ENCODE data around the gene SPAG5.

SPAG5 gene

DNA sequence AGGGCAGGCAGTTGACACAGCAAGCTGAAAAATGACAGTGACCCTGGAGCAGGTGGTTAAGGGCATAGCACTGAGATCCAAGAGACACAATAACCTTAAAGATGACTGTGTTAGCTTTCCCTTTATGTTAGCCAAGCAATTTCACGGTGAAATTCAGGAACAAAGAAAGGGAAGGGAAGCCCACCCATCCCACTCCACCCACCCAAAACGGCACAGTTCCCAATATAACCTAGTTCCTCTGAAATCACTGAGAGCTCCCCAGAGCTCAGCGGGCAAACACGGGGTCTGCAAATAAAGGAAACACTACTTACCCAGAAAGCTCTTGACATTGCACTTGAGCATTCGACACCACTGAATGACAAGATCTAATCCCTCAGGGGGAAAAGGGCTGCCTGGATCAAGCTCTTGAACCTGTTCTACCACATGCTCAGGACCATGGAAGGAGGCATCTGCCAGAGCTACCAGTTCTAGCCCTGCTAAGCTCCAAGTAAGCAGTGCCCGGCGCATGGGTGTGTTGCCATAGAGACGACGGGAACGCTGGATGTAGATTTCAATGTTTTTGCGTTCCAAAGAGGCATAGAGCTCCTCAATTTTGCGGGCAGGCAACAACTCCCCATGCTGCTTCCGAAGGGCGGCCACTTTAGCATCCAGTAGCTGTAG is 35.5 kb upstream of the SPAG5 start:
- no peaks in the 10 kb centered on the region for H3K4me1 ChIP-seq (ENCODE audit: control insufficient read depth in 5 of 5, insufficient read depth in 5 of 5, low read length in 5 of 5)
- no peak overlapping the region for H3K27ac ChIP-seq (ENCODE audit: low read depth, low read length)
- no peak overlapping the region for H3K4me3 ChIP-seq (ENCODE audit: low read depth in 1 of 5, low read length in 5 of 5)
- no peak overlapping the region for H3K9ac ChIP-seq (ENCODE audit: low read length in 5 of 5)
- H3K9me3 ChIP-seq (ENCODE audit: control insufficient read depth in 5 of 5, low read length in 5 of 5): no peaks in the 10 kb centered on the region
- no peaks in the 10 kb centered on the region for H3K27me3 ChIP-seq (ENCODE audit: control insufficient read depth in 5 of 5, insufficient read depth in 4 of 5, low read length in 5 of 5)
- H3K36me3 ChIP-seq (ENCODE audit: control insufficient read depth in 5 of 5, insufficient read depth in 5 of 5, low read length in 5 of 5): peaks cover 37 to 99% (median 96%) of the 10 kb centered on the region in 5 donors

DNA sequence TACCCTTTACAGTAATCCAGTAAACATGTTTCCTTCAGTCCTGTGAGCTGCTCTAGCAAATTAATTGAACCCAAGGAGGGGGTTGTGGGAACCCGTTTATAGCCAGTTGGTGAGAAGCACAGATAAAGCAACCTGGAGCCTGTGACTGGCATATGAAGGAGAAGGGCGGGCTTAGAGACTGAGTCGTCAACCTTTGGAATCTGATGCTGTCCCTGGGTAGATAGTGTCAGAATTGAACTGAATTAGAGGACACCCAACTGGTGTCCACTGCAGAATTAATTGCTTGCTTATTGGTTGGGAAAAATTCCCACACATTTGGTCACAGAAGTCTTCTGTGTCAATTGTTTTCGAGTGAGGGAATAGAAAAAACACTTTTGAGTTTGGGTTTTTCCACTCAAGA is 28.0 kb upstream of the SPAG5 start:
- Histone ChIP-seq H3K4me3 (ENCODE audit: low read depth in 1 of 5, low read length in 5 of 5) (no peak overlapping the region), H3K9ac (ENCODE audit: low read length in 5 of 5) (no peak overlapping the region), H3K27me3 (ENCODE audit: control insufficient read depth in 5 of 5, insufficient read depth in 4 of 5, low read length in 5 of 5) (no peaks in the 10 kb centered on the region), H3K36me3 (ENCODE audit: control insufficient read depth in 5 of 5, insufficient read depth in 5 of 5, low read length in 5 of 5) (peaks cover 35 to 84% (median 70%) of the 10 kb centered on the region in 5 donors), H3K4me1 (ENCODE audit: control insufficient read depth in 5 of 5, insufficient read depth in 5 of 5, low read length in 5 of 5) (no peaks in the 10 kb centered on the region), H3K27ac (ENCODE audit: low read depth, low read length) (no peak overlapping the region), H3K9me3 (ENCODE audit: control insufficient read depth in 5 of 5, low read length in 5 of 5) (no peaks in the 10 kb centered on the region)

DNA sequence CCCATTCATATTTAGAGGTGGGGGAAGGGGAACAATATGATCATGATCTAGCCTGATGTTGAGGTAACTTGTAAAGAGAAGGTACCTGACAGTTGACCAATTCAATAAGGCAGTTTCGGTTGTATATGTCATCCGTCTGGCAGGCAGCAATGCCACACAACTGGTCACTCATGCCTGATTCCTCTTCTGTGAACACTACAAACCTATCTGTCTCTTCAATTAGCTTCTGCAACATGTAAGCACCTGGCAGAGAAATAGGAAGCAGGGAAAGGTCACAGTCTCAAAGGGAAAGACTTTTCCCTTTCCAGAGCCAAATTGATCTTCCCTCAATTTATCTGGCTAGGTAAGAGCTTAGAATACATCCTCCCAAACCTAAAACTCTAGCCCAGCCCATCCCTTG is 25.3 kb upstream of the SPAG5 start:
- H3K36me3 ChIP-seq (ENCODE audit: control insufficient read depth in 5 of 5, insufficient read depth in 5 of 5, low read length in 5 of 5): peaks cover 49 to 88% (median 75%) of the 10 kb centered on the region in 5 donors
- no peak overlapping the region for H3K27ac ChIP-seq (ENCODE audit: low read depth, low read length)

GRCh38 chr17:28623696-28624095 is 24.9 kb upstream of the SPAG5 start:
- Histone ChIP-seq H3K9me3 (ENCODE audit: control insufficient read depth in 5 of 5, low read length in 5 of 5) (no peaks in the 10 kb centered on the region), H3K4me1 (ENCODE audit: control insufficient read depth in 5 of 5, insufficient read depth in 5 of 5, low read length in 5 of 5) (no peaks in the 10 kb centered on the region), H3K27ac (ENCODE audit: low read depth, low read length) (no peak overlapping the region), H3K36me3 (ENCODE audit: control insufficient read depth in 5 of 5, insufficient read depth in 5 of 5, low read length in 5 of 5) (peaks cover 53 to 92% (median 80%) of the 10 kb centered on the region in 5 donors), H3K9ac (ENCODE audit: low read length in 5 of 5) (no peak overlapping the region), H3K27me3 (ENCODE audit: control insufficient read depth in 5 of 5, insufficient read depth in 4 of 5, low read length in 5 of 5) (no peaks in the 10 kb centered on the region), H3K4me3 (ENCODE audit: low read depth in 1 of 5, low read length in 5 of 5) (no peak overlapping the region)

More for the DNA sequence above, 25.3 kb upstream of the SPAG5 start:
- no peak overlapping the region for H3K9ac ChIP-seq (ENCODE audit: low read length in 5 of 5)
- H3K4me1 ChIP-seq (ENCODE audit: control insufficient read depth in 5 of 5, insufficient read depth in 5 of 5, low read length in 5 of 5): no peaks in the 10 kb centered on the region
- no peaks in the 10 kb centered on the region for H3K27me3 ChIP-seq (ENCODE audit: control insufficient read depth in 5 of 5, insufficient read depth in 4 of 5, low read length in 5 of 5)
- no peaks in the 10 kb centered on the region for H3K9me3 ChIP-seq (ENCODE audit: control insufficient read depth in 5 of 5, low read length in 5 of 5)
- no peak overlapping the region for H3K4me3 ChIP-seq (ENCODE audit: low read depth in 1 of 5, low read length in 5 of 5)

- H3K9me3 ChIP-seq (ENCODE audit: control insufficient read depth in 5 of 5, low read length in 5 of 5): no peaks in the 10 kb centered on the region
- H3K27me3 ChIP-seq (ENCODE audit: control insufficient read depth in 5 of 5, insufficient read depth in 4 of 5, low read length in 5 of 5): no peaks in the 10 kb centered on the region
- no peak overlapping the region for H3K9ac ChIP-seq (ENCODE audit: low read length in 5 of 5)
- no peak overlapping the region for H3K4me3 ChIP-seq (ENCODE audit: low read depth in 1 of 5, low read length in 5 of 5)
- peaks cover 61 to 93% (median 84%) of the 10 kb centered on the region in 5 donors for H3K36me3 ChIP-seq (ENCODE audit: control insufficient read depth in 5 of 5, insufficient read depth in 5 of 5, low read length in 5 of 5)
- H3K4me1 ChIP-seq (ENCODE audit: control insufficient read depth in 5 of 5, insufficient read depth in 5 of 5, low read length in 5 of 5): no peaks in the 10 kb centered on the region
- no peak overlapping the region for H3K27ac ChIP-seq (ENCODE audit: low read depth, low read length)
Measured at GRCh38 chr17:28622186-28622585, 23.4 kb upstream of the SPAG5 start.

DNA sequence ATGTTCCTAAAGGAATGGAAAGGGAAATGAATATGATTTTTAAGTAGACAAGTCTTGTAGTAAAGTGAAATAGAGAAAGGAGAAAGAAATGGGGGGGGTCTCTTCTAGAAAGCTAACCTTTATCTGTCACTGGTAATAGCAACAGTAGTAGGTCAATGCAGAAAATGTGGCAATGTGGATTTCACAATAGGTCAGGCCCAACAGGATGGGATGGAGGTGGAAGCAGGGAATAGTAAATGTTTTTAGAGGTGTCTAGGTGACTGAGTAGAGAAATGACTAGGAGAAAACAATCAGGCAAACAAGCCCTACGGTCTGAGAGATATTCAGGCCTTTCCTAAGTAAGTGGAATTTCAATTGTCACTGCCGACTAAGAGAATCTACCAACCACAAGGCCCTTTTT is 21.2 kb upstream of the SPAG5 start:
- Histone ChIP-seq H3K9ac (ENCODE audit: low read length in 5 of 5) (no peak overlapping the region), H3K36me3 (ENCODE audit: control insufficient read depth in 5 of 5, insufficient read depth in 5 of 5, low read length in 5 of 5) (peaks cover 68 to 100% (median 94%) of the 10 kb centered on the region in 5 donors), H3K4me3 (ENCODE audit: low read depth in 1 of 5, low read length in 5 of 5) (no peak overlapping the region), H3K27me3 (ENCODE audit: control insufficient read depth in 5 of 5, insufficient read depth in 4 of 5, low read length in 5 of 5) (no peaks in the 10 kb centered on the region), H3K27ac (ENCODE audit: low read depth, low read length) (no peak overlapping the region), H3K4me1 (ENCODE audit: control insufficient read depth in 5 of 5, insufficient read depth in 5 of 5, low read length in 5 of 5) (no peaks in the 10 kb centered on the region), H3K9me3 (ENCODE audit: control insufficient read depth in 5 of 5, low read length in 5 of 5) (no peaks in the 10 kb centered on the region)

GRCh38 chr17:28618464-28618863 is 19.6 kb upstream of the SPAG5 start:
- Histone ChIP-seq H3K4me3 (ENCODE audit: low read depth in 1 of 5, low read length in 5 of 5) (no peak overlapping the region), H3K36me3 (ENCODE audit: control insufficient read depth in 5 of 5, insufficient read depth in 5 of 5, low read length in 5 of 5) (peaks cover 58 to 99% (median 95%) of the 10 kb centered on the region in 5 donors), H3K27ac (ENCODE audit: low read depth, low read length) (no peak overlapping the region), H3K9ac (ENCODE audit: low read length in 5 of 5) (no peak overlapping the region), H3K9me3 (ENCODE audit: control insufficient read depth in 5 of 5, low read length in 5 of 5) (no peaks in the 10 kb centered on the region), H3K4me1 (ENCODE audit: control insufficient read depth in 5 of 5, insufficient read depth in 5 of 5, low read length in 5 of 5) (no peaks in the 10 kb centered on the region), H3K27me3 (ENCODE audit: control insufficient read depth in 5 of 5, insufficient read depth in 4 of 5, low read length in 5 of 5) (no peaks in the 10 kb centered on the region)

GRCh38 chr17:28616281-28616680 is 17.5 kb upstream of the SPAG5 start:
- Histone ChIP-seq H3K27me3 (ENCODE audit: control insufficient read depth in 5 of 5, insufficient read depth in 4 of 5, low read length in 5 of 5) (no peaks in the 10 kb centered on the region), H3K9me3 (ENCODE audit: control insufficient read depth in 5 of 5, low read length in 5 of 5) (no peaks in the 10 kb centered on the region), H3K4me1 (ENCODE audit: control insufficient read depth in 5 of 5, insufficient read depth in 5 of 5, low read length in 5 of 5) (peaks cover 0 to 4% (median 0%) of the 10 kb centered on the region in 5 donors), H3K36me3 (ENCODE audit: control insufficient read depth in 5 of 5, insufficient read depth in 5 of 5, low read length in 5 of 5) (peaks cover 39 to 87% (median 76%) of the 10 kb centered on the region in 5 donors), H3K4me3 (ENCODE audit: low read depth in 1 of 5, low read length in 5 of 5) (no peak overlapping the region), H3K9ac (ENCODE audit: low read length in 5 of 5) (no peak overlapping the region), H3K27ac (ENCODE audit: low read depth, low read length) (no peak overlapping the region)

- Histone ChIP-seq H3K36me3 (ENCODE audit: control insufficient read depth in 5 of 5, insufficient read depth in 5 of 5, low read length in 5 of 5) (peaks cover 39 to 86% (median 74%) of the 10 kb centered on the region in 5 donors), H3K9ac (ENCODE audit: low read length in 5 of 5) (no peak overlapping the region), H3K27ac (ENCODE audit: low read depth, low read length) (no peak overlapping the region), H3K9me3 (ENCODE audit: control insufficient read depth in 5 of 5, low read length in 5 of 5) (no peaks in the 10 kb centered on the region), H3K4me1 (ENCODE audit: control insufficient read depth in 5 of 5, insufficient read depth in 5 of 5, low read length in 5 of 5) (peaks cover 0 to 4% (median under 1%) of the 10 kb centered on the region in 5 donors), H3K27me3 (ENCODE audit: control insufficient read depth in 5 of 5, insufficient read depth in 4 of 5, low read length in 5 of 5) (no peaks in the 10 kb centered on the region), H3K4me3 (ENCODE audit: low read depth in 1 of 5, low read length in 5 of 5) (no peak overlapping the region)
Measured at GRCh38 chr17:28615260-28615940, 16.6 kb upstream of the SPAG5 start.

DNA sequence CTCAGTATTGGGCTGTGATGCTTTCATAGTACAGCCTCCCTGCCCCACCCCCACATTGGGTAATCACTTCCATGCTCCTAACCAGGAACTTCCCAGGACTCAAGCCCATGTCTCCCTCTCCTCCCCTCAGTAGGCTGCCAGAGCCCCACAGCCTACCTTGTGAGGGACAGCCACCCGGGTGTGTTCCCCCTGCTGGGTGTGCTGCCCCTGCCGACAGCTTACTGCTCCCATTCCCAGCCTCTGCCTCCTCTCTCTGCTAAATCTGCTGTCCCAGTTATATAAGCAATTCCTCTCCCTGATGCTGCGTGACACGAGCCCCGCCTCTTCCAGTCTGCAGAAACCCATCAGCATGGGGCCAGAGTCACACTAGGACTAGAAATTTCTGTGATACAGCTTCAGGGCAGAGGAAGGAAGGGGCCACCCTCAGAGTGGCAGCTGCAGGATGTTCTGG is 15.1 kb upstream of the SPAG5 start, which contains the start of gene RSKR:
TSS of gene RSKR (minus strand) at position 255 of the 451 bp plus-strand sequence. CDS start at position 231, 24 bp downstream.
- H3K36me3 ChIP-seq (ENCODE audit: control insufficient read depth in 5 of 5, insufficient read depth in 5 of 5, low read length in 5 of 5): peaks cover 29 to 76% (median 60%) of the 10 kb centered on the region in 5 donors
- no peak within 1 kb of the TSS for H3K9ac ChIP-seq (ENCODE audit: low read length in 5 of 5)
- no peaks in the 10 kb centered on the region for H3K27me3 ChIP-seq (ENCODE audit: control insufficient read depth in 5 of 5, insufficient read depth in 4 of 5, low read length in 5 of 5)
- H3K4me3 ChIP-seq (ENCODE audit: low read depth in 1 of 5, low read length in 5 of 5): no peak within 1 kb of the TSS
- H3K9me3 ChIP-seq (ENCODE audit: control insufficient read depth in 5 of 5, low read length in 5 of 5): no peaks in the 10 kb centered on the region
- peaks cover 0 to 8% (median 4%) of the 10 kb centered on the region in 5 donors for H3K4me1 ChIP-seq (ENCODE audit: control insufficient read depth in 5 of 5, insufficient read depth in 5 of 5, low read length in 5 of 5)
- H3K27ac ChIP-seq (ENCODE audit: low read depth, low read length): no peak within 1 kb of the TSS
